Measurements from ENCODE around the gene CPED1.
"Not testable (repeated sequence)": the region's sequence is repeated elsewhere in the genome, so short reads cannot be mapped to it uniquely, and the experiment has no call there.

CPED1 gene

GRCh38 chr7:121038717-121039509 is 50.4 kb downstream of the CPED1 start:
- DNase-seq (ENCODE audit: low read depth in 4 of 4, low spot score in 1 of 4), result no peak

GRCh38 chr7:121039510-121039822 is 51.0 kb downstream of the CPED1 start:
- DNase-seq (ENCODE audit: low read depth in 4 of 4, low spot score in 1 of 4), result no peak

- no peak for DNase-seq (ENCODE audit: low read depth in 4 of 4, low spot score in 1 of 4)
These were observed 51.5 kb downstream of the CPED1 start for GRCh38 chr7:121039994-121040393.

GRCh38 chr7:121041516-121042148 is 53.1 kb downstream of the CPED1 start:
- DNase-seq (ENCODE audit: low read depth in 4 of 4, low spot score in 1 of 4), result no peak

- DNase-seq (ENCODE audit: low read depth in 4 of 4, low spot score in 1 of 4), result no peak
These were observed 53.7 kb downstream of the CPED1 start for GRCh38 chr7:121042195-121042594.

GRCh38 chr7:121042899-121043298 is 54.4 kb downstream of the CPED1 start:
- DNase-seq (ENCODE audit: low read depth in 4 of 4, low spot score in 1 of 4), result no peak

GRCh38 chr7:121043314-121044234 is 55.1 kb downstream of the CPED1 start:
- DNase-seq (ENCODE audit: low read depth in 4 of 4, low spot score in 1 of 4), result no peak

- no peak for DNase-seq (ENCODE audit: low read depth in 4 of 4, low spot score in 1 of 4)
These were observed 56.6 kb downstream of the CPED1 start for GRCh38 chr7:121045090-121045489.

GRCh38 chr7:121046009-121046408 is 57.5 kb downstream of the CPED1 start:
- no peak for DNase-seq (ENCODE audit: low read depth in 4 of 4, low spot score in 1 of 4)

- DNase-seq (ENCODE audit: low read depth in 4 of 4, low spot score in 1 of 4), result no peak
These were observed 58.5 kb downstream of the CPED1 start for GRCh38 chr7:121046893-121047468.

GRCh38 chr7:121048195-121048594 is 59.7 kb downstream of the CPED1 start:
- no peak for DNase-seq (ENCODE audit: low read depth in 4 of 4, low spot score in 1 of 4)

- no peak for DNase-seq (ENCODE audit: low read depth in 4 of 4, low spot score in 1 of 4)
These were observed 60.7 kb downstream of the CPED1 start for GRCh38 chr7:121049028-121049791.

GRCh38 chr7:121049897-121050296 is 61.4 kb downstream of the CPED1 start:
- DNase-seq (ENCODE audit: low read depth in 4 of 4, low spot score in 1 of 4), result no peak

GRCh38 chr7:121053219-121053618 is 64.7 kb downstream of the CPED1 start:
- no peak for DNase-seq (ENCODE audit: low read depth in 4 of 4, low spot score in 1 of 4)

- DNase-seq (ENCODE audit: low read depth in 4 of 4, low spot score in 1 of 4), result no peak
These were observed 66.4 kb downstream of the CPED1 start for GRCh38 chr7:121054925-121055324.

GRCh38 chr7:121057878-121058277 is 69.4 kb downstream of the CPED1 start:
- DNase-seq (ENCODE audit: low read depth in 4 of 4, low spot score in 1 of 4), result no peak

GRCh38 chr7:121058975-121059374 is 70.5 kb downstream of the CPED1 start:
- no peak for DNase-seq (ENCODE audit: low read depth in 4 of 4, low spot score in 1 of 4)

GRCh38 chr7:121059979-121060509 is 71.5 kb downstream of the CPED1 start:
- DNase-seq (ENCODE audit: low read depth in 4 of 4, low spot score in 1 of 4), result not testable (repeated sequence)

GRCh38 chr7:121061677-121062582 is 73.4 kb downstream of the CPED1 start:
- DNase-seq (ENCODE audit: low read depth in 4 of 4, low spot score in 1 of 4), result no peak

Data from stimulated activated CD4-positive, alpha-beta T cell treated with anti-CD3 and anti-CD28 coated beads, Interleukin-1b, Interleukin-23, amount 100 ng/mL, for 24 hours (primary cell).